Stimulated activated CD8-positive, alpha-beta memory T cell treated with anti-CD3 and anti-CD28 coated beads, Interleukin-4, amount 100 ng/mL, for 48 hours (primary cell): ENCODE data around the gene PARD3B.

Experiments
- DNase-seq: peaks from one replicate; pipeline ENCODE4 v3.0.0-alpha.2; 2020

The PARD3B gene

GRCh38 chr2:205232086-205232485 lies 686.8 kb downstream of the PARD3B start:
- DNase-seq = no peak

- DNase-seq = no peak
Observed at GRCh38 chr2:205235434-205235833, 690.2 kb downstream of the PARD3B start.

GRCh38 chr2:205237524-205237923 lies 692.2 kb downstream of the PARD3B start:
- DNase-seq = no peak

- no peak for DNase-seq
Observed at GRCh38 chr2:205245001-205245400, 699.7 kb downstream of the PARD3B start.

- no peak for DNase-seq
Observed at GRCh38 chr2:205245652-205246051, 700.4 kb downstream of the PARD3B start.

GRCh38 chr2:205259121-205259520 lies 713.8 kb downstream of the PARD3B start:
- DNase-seq = no peak

GRCh38 chr2:205261516-205262020 lies 716.3 kb downstream of the PARD3B start:
- no peak for DNase-seq

- no peak for DNase-seq
Observed at GRCh38 chr2:205267323-205267722, 722.0 kb downstream of the PARD3B start.

GRCh38 chr2:205270689-205271088 lies 725.4 kb downstream of the PARD3B start:
- DNase-seq = no peak

GRCh38 chr2:205273148-205273547 lies 727.9 kb downstream of the PARD3B start:
- DNase-seq = no peak

- no peak for DNase-seq
Observed at GRCh38 chr2:205273627-205274026, 728.4 kb downstream of the PARD3B start.

- DNase-seq = no peak
Observed at GRCh38 chr2:205274801-205275200, 729.5 kb downstream of the PARD3B start.

GRCh38 chr2:205276116-205276777 lies 731.0 kb downstream of the PARD3B start:
- DNase-seq = no peak

- no peak for DNase-seq
Observed at GRCh38 chr2:205280596-205281236, 735.4 kb downstream of the PARD3B start.

- DNase-seq = no peak
Observed at GRCh38 chr2:205283736-205284270, 738.5 kb downstream of the PARD3B start.

GRCh38 chr2:205284334-205284733 lies 739.1 kb downstream of the PARD3B start:
- no peak for DNase-seq

- no peak for DNase-seq
Observed at GRCh38 chr2:205287316-205287715, 742.0 kb downstream of the PARD3B start.

GRCh38 chr2:205288686-205289085 lies 743.4 kb downstream of the PARD3B start:
- no peak for DNase-seq

GRCh38 chr2:205290299-205290698 lies 745.0 kb downstream of the PARD3B start:
- no peak for DNase-seq

- no peak for DNase-seq
Observed at GRCh38 chr2:205292665-205293295, 747.5 kb downstream of the PARD3B start.

- DNase-seq = no peak
Observed at GRCh38 chr2:205293559-205293958, 748.3 kb downstream of the PARD3B start.

GRCh38 chr2:205296959-205297358 lies 751.7 kb downstream of the PARD3B start:
- DNase-seq = no peak

- DNase-seq = no peak
Observed at GRCh38 chr2:205297368-205297767, 752.1 kb downstream of the PARD3B start.

GRCh38 chr2:205297846-205298245 lies 752.6 kb downstream of the PARD3B start:
- no peak for DNase-seq
